H9 (cell line): Measurements from ENCODE around the gene ARHGAP22. TPM values are rescaled to one million over a fixed set of nuclear protein-coding genes. Genes with fewer than 3 reads are reported as not detected.

Experiments used
- DNase-seq: peaks from one replicate; pipeline ENCODE4 v3.0.0-alpha.2; 2017
- H2AFZ ChIP-seq: one replicate; pipeline ENCODE4 v1.6.1; 2013; ENCODE audit warnings: mild to moderate bottlenecking, low read length, control low read depth, moderate library complexity
- H2AK5ac ChIP-seq: 2 replicates; pipeline ENCODE4 v1.6.1; 2013; ENCODE audit warnings: low read length, control low read depth, mixed read lengths; ENCODE audit not compliant: insufficient read length
- H2BK120ac ChIP-seq: one replicate; pipeline ENCODE4 v1.6.1; 2013; ENCODE audit warnings: low read depth, mild to moderate bottlenecking, low read length, control low read depth, inconsistent platforms; ENCODE audit not compliant: poor library complexity, severe bottlenecking
- H2BK12ac ChIP-seq: 2 replicates; pipeline ENCODE4 v1.6.1; 2013; ENCODE audit warnings: low read length, control low read depth, mixed read lengths, low read depth; ENCODE audit not compliant: insufficient read length
- H2BK15ac ChIP-seq: 2 replicates; pipeline ENCODE4 v1.6.1; 2013; ENCODE audit warnings: low read depth, low read length, control low read depth
- H2BK20ac ChIP-seq: one replicate; pipeline ENCODE4 v1.6.1; 2013; ENCODE audit warnings: low read depth, mild to moderate bottlenecking, low read length, control low read depth, inconsistent platforms; ENCODE audit not compliant: poor library complexity, severe bottlenecking
- H2BK5ac ChIP-seq: 2 replicates; pipeline ENCODE4 v1.6.1; 2013; ENCODE audit warnings: low read length, control low read depth, mixed read lengths; ENCODE audit not compliant: insufficient read length
- H3K14ac ChIP-seq: 2 replicates; pipeline ENCODE4 v1.6.1; 2013; ENCODE audit warnings: low read length, control low read depth; ENCODE audit not compliant: insufficient read depth
- H3K18ac ChIP-seq: 2 replicates; pipeline ENCODE4 v1.6.1; 2013; ENCODE audit warnings: low read depth, mild to moderate bottlenecking, mixed read lengths, low read length, control low read depth; ENCODE audit not compliant: insufficient read length
- H3K23ac ChIP-seq: 2 replicates; pipeline ENCODE4 v1.6.1; 2013; ENCODE audit warnings: low read length, control low read depth, mixed read lengths, low read depth; ENCODE audit not compliant: insufficient read length
- H3K23me2 ChIP-seq: 2 replicates; pipeline ENCODE4 v1.6.1; 2013; ENCODE audit warnings: low read depth, mild to moderate bottlenecking, mixed read lengths, low read length, control low read depth; ENCODE audit not compliant: insufficient read length, poor library complexity, severe bottlenecking
- H3K27ac ChIP-seq: 2 replicates; pipeline ENCODE4 v1.5.1; 2013; ENCODE audit warnings: low read length, control low read depth, mixed read lengths, low read depth; ENCODE audit not compliant: insufficient read length
- H3K27me3 ChIP-seq: 2 replicates; pipeline ENCODE4 v1.6.1; 2013; ENCODE audit warnings: low read length, control low read depth, inconsistent platforms; ENCODE audit not compliant: insufficient read depth
- H3K4ac ChIP-seq: 2 replicates; pipeline ENCODE4 v1.6.1; 2013; ENCODE audit warnings: low read depth, mild to moderate bottlenecking, control low read depth, inconsistent platforms, low read length, moderate library complexity
- H3K4me1 ChIP-seq: 2 replicates; pipeline ENCODE4 v1.6.1; 2013; ENCODE audit warnings: low read length, control low read depth, inconsistent platforms; ENCODE audit not compliant: insufficient read depth
- H3K4me2 ChIP-seq: 2 replicates; pipeline ENCODE4 v1.6.1; 2013; ENCODE audit warnings: low read length, control low read depth, mixed read lengths; ENCODE audit not compliant: insufficient read length, insufficient read depth
- H3K56ac ChIP-seq: 2 replicates; pipeline ENCODE4 v1.6.1; 2013; ENCODE audit warnings: low read depth, mild to moderate bottlenecking, mixed read lengths, low read length, control low read depth; ENCODE audit not compliant: insufficient read length
- H3K79me1 ChIP-seq: 2 replicates; pipeline ENCODE4 v1.6.1; 2013; ENCODE audit warnings: low read depth, mild to moderate bottlenecking, moderate library complexity, low read length, control low read depth, inconsistent platforms; ENCODE audit not compliant: insufficient read depth, poor library complexity, severe bottlenecking
- H3K79me2 ChIP-seq: 2 replicates; pipeline ENCODE4 v1.6.1; 2013; ENCODE audit warnings: low read length, control low read depth, inconsistent platforms; ENCODE audit not compliant: insufficient read depth
- H3K9ac ChIP-seq: 2 replicates; pipeline ENCODE4 v1.6.1; 2013; ENCODE audit warnings: low read length, control low read depth, mixed read lengths; ENCODE audit not compliant: insufficient read length; ENCODE audit errors: extremely low read depth
- H3K9me3 ChIP-seq: one replicate; pipeline ENCODE4 v1.6.1; 2013; ENCODE audit warnings: low read depth, low read length, inconsistent platforms; ENCODE audit not compliant: control insufficient read depth
- H3T11ph ChIP-seq: one replicate; pipeline ENCODE4 v1.6.1; 2013; ENCODE audit warnings: mild to moderate bottlenecking, low read length, control low read depth, inconsistent platforms
- H4K20me1 ChIP-seq: one replicate; pipeline ENCODE4 v1.6.1; 2013; ENCODE audit not compliant: control insufficient read depth, insufficient read length, insufficient read depth
- H4K5ac ChIP-seq: 2 replicates; pipeline ENCODE4 v1.6.1; 2013; ENCODE audit warnings: low read depth, mild to moderate bottlenecking, mixed read lengths, low read length, control low read depth; ENCODE audit not compliant: insufficient read length
- H4K8ac ChIP-seq: replicated peaks from 2 replicates; pipeline ENCODE4 v1.6.1; 2013; ENCODE audit warnings: low read length, control low read depth, mixed read lengths, low read depth; ENCODE audit not compliant: insufficient read length
- H4K91ac ChIP-seq: 2 replicates; pipeline ENCODE4 v1.6.1; 2013; ENCODE audit warnings: low read depth, mild to moderate bottlenecking, moderate library complexity, mixed read lengths, low read length, control low read depth; ENCODE audit not compliant: insufficient read length
- H3K27ac Mint-ChIP-seq, 3 experiments: 2 replicates in 2 of 3; 3 replicates in 1 of 3; pipeline ENCODE4 v1.8.0; 2020 to 2021; ENCODE audit warnings: mixed read lengths in 3 of 3, mild to moderate bottlenecking in 1 of 3, moderate library complexity in 1 of 3
- H3K27me3 Mint-ChIP-seq: 2 replicates; pipeline ENCODE4 v1.8.0; 2021; ENCODE audit warnings: low read depth, mild to moderate bottlenecking, moderate library complexity, mixed read lengths
- H3K36me3 Mint-ChIP-seq, 3 experiments: 2 replicates in 2 of 3; 3 replicates in 1 of 3; pipeline ENCODE4 v1.8.0; 2020 to 2021; ENCODE audit warnings: low read depth in 3 of 3, mixed read lengths in 3 of 3; ENCODE audit not compliant: insufficient read depth in 1 of 3
- H3K4me1 Mint-ChIP-seq, 2 experiments: 2 replicates each; pipeline ENCODE4 v1.8.0; 2020; ENCODE audit warnings: mixed read lengths in 2 of 2
- H3K4me3 Mint-ChIP-seq, 2 experiments: 2 replicates in 1 of 2; 3 replicates in 1 of 2; pipeline ENCODE4 v1.8.0; 2020 to 2021; ENCODE audit warnings: mild to moderate bottlenecking in 2 of 2, mixed read lengths in 2 of 2, moderate library complexity in 1 of 2
- H3K9me3 Mint-ChIP-seq, 2 experiments: 2 replicates in 1 of 2; 3 replicates in 1 of 2; pipeline ENCODE4 v1.8.0; 2020; ENCODE audit warnings: mild to moderate bottlenecking in 2 of 2, mixed read lengths in 2 of 2, moderate library complexity in 1 of 2
- WGBS: extraction: QIAGEN DNeasy Blood & Tissue Kit; methylation state at CpG from one replicate; pipeline ENCODE4 v1.1.7; 2013; ENCODE audit warnings: missing lambda C conversion rate, low lambda C conversion rate, mixed read lengths; ENCODE audit not compliant: insufficient read length; ENCODE audit errors: extremely low coverage; 5-methylcytosine and 5-hydroxymethylcytosine counted together
- total RNA-seq: library from RNA; stranded (reverse); gene quantifications from 2 replicates; pipeline ENCODE4 v1.2.1, GENCODE V29; 2021
- TF ChIP-seq, protein P1 (sequence below): fragments of 200-600 bp; sonication (generic); conservative IDR thresholded peaks from 3 replicates; pipeline ENCODE4 v1.8.0; 2021; ENCODE audit warnings: antibody characterized with exemption, mild to moderate bottlenecking

The ARHGAP22 gene
- total RNA-seq, 1 experiment from 2014 or later: 7.4 TPM

GRCh38 chr10:48406204-48406603 is 198.7 kb downstream of the ARHGAP22 start:
- TF ChIP-seq, protein P1, sequence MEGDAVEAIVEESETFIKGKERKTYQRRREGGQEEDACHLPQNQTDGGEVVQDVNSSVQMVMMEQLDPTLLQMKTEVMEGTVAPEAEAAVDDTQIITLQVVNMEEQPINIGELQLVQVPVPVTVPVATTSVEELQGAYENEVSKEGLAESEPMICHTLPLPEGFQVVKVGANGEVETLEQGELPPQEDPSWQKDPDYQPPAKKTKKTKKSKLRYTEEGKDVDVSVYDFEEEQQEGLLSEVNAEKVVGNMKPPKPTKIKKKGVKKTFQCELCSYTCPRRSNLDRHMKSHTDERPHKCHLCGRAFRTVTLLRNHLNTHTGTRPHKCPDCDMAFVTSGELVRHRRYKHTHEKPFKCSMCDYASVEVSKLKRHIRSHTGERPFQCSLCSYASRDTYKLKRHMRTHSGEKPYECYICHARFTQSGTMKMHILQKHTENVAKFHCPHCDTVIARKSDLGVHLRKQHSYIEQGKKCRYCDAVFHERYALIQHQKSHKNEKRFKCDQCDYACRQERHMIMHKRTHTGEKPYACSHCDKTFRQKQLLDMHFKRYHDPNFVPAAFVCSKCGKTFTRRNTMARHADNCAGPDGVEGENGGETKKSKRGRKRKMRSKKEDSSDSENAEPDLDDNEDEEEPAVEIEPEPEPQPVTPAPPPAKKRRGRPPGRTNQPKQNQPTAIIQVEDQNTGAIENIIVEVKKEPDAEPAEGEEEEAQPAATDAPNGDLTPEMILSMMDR: peak; percentile 22; the same call in 2 of the 3 replicates
- peak overlapping the region in 2 of 3 experiments; percentile 17 to 41; a peak in 3 of 7 replicates for H3K27ac Mint-ChIP-seq
- no peak overlapping the region for H3K4me2 ChIP-seq

More at GRCh38 chr10:48406204-48406603, 198.7 kb downstream of the ARHGAP22 start:
- Histone ChIP-seq H4K5ac (no peak overlapping the region), H3K27me3 (no peaks in the 10 kb centered on the region), H2BK15ac (no peak overlapping the region), H3K23me2 (no peaks in the 10 kb centered on the region), H3K79me2 (no peaks in the 10 kb centered on the region), H3K9ac (no peak overlapping the region), H3K79me1 (no peaks in the 10 kb centered on the region), H3K14ac (no peak overlapping the region), H4K20me1 (no peaks in the 10 kb centered on the region), H2BK12ac (no peak overlapping the region), H4K8ac (no peak overlapping the region), H3K56ac (no peak overlapping the region), H2BK20ac (no peak overlapping the region), H3K18ac (no peak overlapping the region), H3T11ph (no peak overlapping the region), H2BK5ac (no peak overlapping the region), H2BK120ac (no peak overlapping the region), H2AFZ (no peak overlapping the region), H3K27ac (no peak overlapping the region), H3K4ac (no peak overlapping the region), H3K4me1 (no peaks in the 10 kb centered on the region), H4K91ac (no peak overlapping the region), H3K9me3 (no peaks in the 10 kb centered on the region), H2AK5ac (no peak overlapping the region), H3K23ac (no peak overlapping the region)
- H3K9me3 Mint-ChIP-seq: no peaks in the 10 kb centered on the region
- H3K27me3 Mint-ChIP-seq: no peaks in the 10 kb centered on the region
- H3K36me3 Mint-ChIP-seq: peaks cover 3 to 20% (median 18%) of the 10 kb centered on the region in 3 experiments
- no peak overlapping the region for H3K4me3 Mint-ChIP-seq
- peaks cover 3 to 4% of the 10 kb centered on the region in 2 experiments for H3K4me1 Mint-ChIP-seq
- no peak for DNase-seq
- no CpG with 5 or more reads among the region's 3 CpGs for WGBS
